ENCODE measurements around the gene ACTR5. TPM values are rescaled to one million over a fixed set of nuclear protein-coding genes. Genes with fewer than 3 reads are reported as not detected.

ACTR5 gene
- total RNA-seq, 5 donors from 2014 or later (not counting 1 experiment from before 2014, with no cell fraction given) = 15.8 to 20.1 (median 18.8) TPM

DNA sequence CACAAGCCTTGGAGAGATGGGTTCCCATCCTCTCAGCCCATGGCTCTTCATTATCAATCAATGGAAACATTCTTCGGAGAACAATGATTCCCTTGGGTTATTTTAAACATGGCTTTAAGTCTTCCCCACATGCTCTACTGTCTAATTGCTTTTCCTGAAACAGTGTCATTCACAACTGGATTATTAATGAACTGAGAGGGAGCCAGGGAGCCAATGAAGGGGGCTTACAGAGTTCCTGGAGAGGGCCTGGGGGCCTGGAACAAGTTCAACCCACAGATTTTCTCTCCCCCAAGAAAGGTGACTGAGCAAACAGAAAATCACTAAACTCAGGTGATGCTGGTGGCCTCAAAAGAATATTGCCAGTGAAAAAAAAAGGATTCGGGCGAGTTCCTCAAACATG lies 56.0 kb downstream of the ACTR5 start:
- Histone ChIP-seq H3K4me1 (ENCODE audit: control insufficient read depth in 1 of 2, extremely low read depth in 1 of 2, insufficient read depth in 2 of 2, low read length in 2 of 2) (peaks cover 24 to 55% of the 10 kb centered on the region in 2 experiments), H3K4me3 (ENCODE audit: control insufficient read depth in 1 of 2, extremely low read depth in 1 of 2, low read length in 1 of 2) (peak overlapping the region in 1 of 2 donors; percentile 86), H3K9me3 (no peaks in the 10 kb centered on the region), H3K27ac (ENCODE audit: low read length) (peak overlapping the region; percentile 99), H3K36me3 (ENCODE audit: control insufficient read depth in 2 of 2, extremely low read depth in 1 of 2, insufficient read depth in 1 of 2, low read length in 1 of 2) (peaks cover 0 to 1% of the 10 kb centered on the region in 2 donors), H3K27me3 (replicated peaks in 1 of 2; ENCODE audit: control insufficient read depth in 2 of 2, extremely low read depth in 1 of 2, insufficient read depth in 2 of 2, low read length in 1 of 2) (no peaks in the 10 kb centered on the region)
- ChIA-PET POLR2A (interaction anchor here (0.6 to 0.7 kb wide), 2 partner anchors 32 to 129 kb away, joined by 3 to 5 read pairs; no protein-coding TSS in a partner anchor), CTCF (interaction anchor here in 1 of 2 donors (0.6 to 1.1 kb wide), 2 partner anchors 88 to 89 kb away, joined by 3 to 4 read pairs; no protein-coding TSS in a partner anchor)
- peaks cover 8% of the 10 kb centered on the region for H3K36me3 Mint-ChIP-seq
- no CpG with 5 or more reads among the region's 3 CpGs for WGBS (ENCODE audit: insufficient coverage)
- DNase-seq (no peak), ATAC-seq (replicated peaks in 1 of 4) (no peak)
- H3K4me3 Mint-ChIP-seq = peak overlapping the region; percentile 34 to 91 (median 88)
- peak overlapping the region; percentile 97 for H3K27ac Mint-ChIP-seq
- H3K4me1 Mint-ChIP-seq = peaks cover 46 to 51% (median 47%) of the 10 kb centered on the region in 3 donors
- H3K9me3 Mint-ChIP-seq = no peaks in the 10 kb centered on the region
- H3K27me3 Mint-ChIP-seq = no peaks in the 10 kb centered on the region

GRCh38 chr20:38804682-38805501 lies 56.6 kb downstream of the ACTR5 start:
- ChIA-PET POLR2A (interaction anchor here (0.6 to 1.4 kb wide), 8 partner anchors 20 to 71 kb away, joined by 3 to 17 read pairs (median 4); partner anchors contain the start of gene ACTR5 (in 1 of the 2)), CTCF (interaction anchor here in 1 of 2 donors (0.6 to 1.3 kb wide), 8 partner anchors 15 to 332 kb away, joined by 3 to 5 read pairs (median 4); partner anchors contain the start of gene RALGAPB)
- peaks cover 9% of the 10 kb centered on the region for H3K36me3 Mint-ChIP-seq
- H3K27ac Mint-ChIP-seq = peak overlapping the region; percentile 97
- H3K36me3 ChIP-seq (ENCODE audit: control insufficient read depth in 2 of 2, extremely low read depth in 1 of 2, insufficient read depth in 1 of 2, low read length in 1 of 2) = peaks cover 0 to 7% of the 10 kb centered on the region in 2 donors
- H3K4me1 ChIP-seq (ENCODE audit: control insufficient read depth in 1 of 2, extremely low read depth in 1 of 2, insufficient read depth in 2 of 2, low read length in 2 of 2) = peaks cover 23 to 54% of the 10 kb centered on the region in 2 experiments
- peak overlapping the region; percentile 99 for H3K27ac ChIP-seq (ENCODE audit: low read length)
- H3K4me3 Mint-ChIP-seq = peak overlapping the region; percentile 88 to 91 (median 91)
- DNase-seq = peak; percentile 51 to 93 (median 84)
- H3K27me3 Mint-ChIP-seq = no peaks in the 10 kb centered on the region
- peak overlapping the region; percentile 86 to 99 for H3K4me3 ChIP-seq (ENCODE audit: control insufficient read depth in 1 of 2, extremely low read depth in 1 of 2, low read length in 1 of 2)
- H3K9me3 ChIP-seq = no peaks in the 10 kb centered on the region
- WGBS (ENCODE audit: insufficient coverage) = 4% methylated on average over 17 of the region's 18 CpGs
- H3K27me3 ChIP-seq (replicated peaks in 1 of 2; ENCODE audit: control insufficient read depth in 2 of 2, extremely low read depth in 1 of 2, insufficient read depth in 2 of 2, low read length in 1 of 2) = no peaks in the 10 kb centered on the region
- peaks cover 48 to 52% (median 49%) of the 10 kb centered on the region in 3 donors for H3K4me1 Mint-ChIP-seq
- no peaks in the 10 kb centered on the region for H3K9me3 Mint-ChIP-seq
- ATAC-seq (replicated peaks in 1 of 4) = peak; percentile 76 to 84 (median 80)

DNA sequence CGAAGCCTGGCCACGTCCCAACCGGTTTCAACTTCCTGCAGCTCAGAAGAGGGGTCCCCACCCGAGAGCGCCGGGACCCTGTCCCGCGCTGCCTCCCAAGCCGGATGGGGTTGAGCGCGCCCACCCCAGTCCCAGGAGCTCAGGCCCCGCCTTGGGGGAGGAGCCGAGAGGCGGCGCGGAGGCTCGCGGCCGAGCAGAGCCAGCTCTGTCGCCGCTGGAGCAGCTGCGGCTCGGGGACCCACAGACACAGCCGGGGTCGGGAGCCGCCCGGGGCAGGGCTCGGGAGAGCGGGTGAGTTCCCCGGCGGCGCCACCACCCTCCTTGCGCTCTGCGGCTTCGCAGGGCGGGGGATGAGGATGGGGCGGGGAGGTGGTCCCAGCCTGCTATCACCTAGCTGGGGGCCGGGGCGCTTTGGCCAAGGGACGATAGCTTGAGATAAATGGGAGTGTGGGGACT lies 57.3 kb downstream of the ACTR5 start, which contains the start of gene PPP1R16B:
Gene PPP1R16B, plus strand, starts transcription at position 196 of the 456 bp plus-strand sequence. CDS start 30,229 bp downstream, outside the sequence.
- peak within 1 kb of the TSS; percentile 86 to 99 for H3K4me3 ChIP-seq (ENCODE audit: control insufficient read depth in 1 of 2, extremely low read depth in 1 of 2, low read length in 1 of 2)
- POLR2A ChIA-PET = interaction anchor here (0.6 to 1.4 kb wide), 9 partner anchors 11 to 111 kb away, joined by 3 to 17 read pairs (median 5); partner anchors contain the start of gene ACTR5 (in 1 of the 2)
- peak; percentile 66 to 75 (median 72) for ATAC-seq (replicated peaks in 1 of 4)
- H3K4me1 Mint-ChIP-seq = peaks cover 54 to 56% (median 56%) of the 10 kb centered on the region in 3 donors
- H3K9me3 ChIP-seq = no peaks in the 10 kb centered on the region
- peak; percentile 64 to 86 (median 79) for DNase-seq
- no peaks in the 10 kb centered on the region for H3K27me3 ChIP-seq (replicated peaks in 1 of 2; ENCODE audit: control insufficient read depth in 2 of 2, extremely low read depth in 1 of 2, insufficient read depth in 2 of 2, low read length in 1 of 2)
- peak within 1 kb of the TSS; percentile 88 to 91 (median 91) for H3K4me3 Mint-ChIP-seq
- H3K27ac Mint-ChIP-seq = peak within 1 kb of the TSS; percentile 97
- no peaks in the 10 kb centered on the region for H3K27me3 Mint-ChIP-seq
- H3K36me3 Mint-ChIP-seq = peaks cover 16% of the 10 kb centered on the region
- CTCF ChIA-PET = interaction anchor here in 1 of 2 donors (1.0 to 1.3 kb wide), 7 partner anchors 16 to 333 kb away, joined by 3 to 5 read pairs (median 4); partner anchors contain the start of gene RALGAPB
- WGBS (ENCODE audit: insufficient coverage) = 0% methylated on average over 36 of the region's 40 CpGs
- H3K27ac ChIP-seq (ENCODE audit: low read length) = peak within 1 kb of the TSS; percentile 99
- H3K36me3 ChIP-seq (ENCODE audit: control insufficient read depth in 2 of 2, extremely low read depth in 1 of 2, insufficient read depth in 1 of 2, low read length in 1 of 2) = peaks cover 0 to 12% of the 10 kb centered on the region in 2 donors
- H3K4me1 ChIP-seq (ENCODE audit: control insufficient read depth in 1 of 2, extremely low read depth in 1 of 2, insufficient read depth in 2 of 2, low read length in 2 of 2) = peaks cover 27 to 59% of the 10 kb centered on the region in 2 experiments
- no peaks in the 10 kb centered on the region for H3K9me3 Mint-ChIP-seq

DNA sequence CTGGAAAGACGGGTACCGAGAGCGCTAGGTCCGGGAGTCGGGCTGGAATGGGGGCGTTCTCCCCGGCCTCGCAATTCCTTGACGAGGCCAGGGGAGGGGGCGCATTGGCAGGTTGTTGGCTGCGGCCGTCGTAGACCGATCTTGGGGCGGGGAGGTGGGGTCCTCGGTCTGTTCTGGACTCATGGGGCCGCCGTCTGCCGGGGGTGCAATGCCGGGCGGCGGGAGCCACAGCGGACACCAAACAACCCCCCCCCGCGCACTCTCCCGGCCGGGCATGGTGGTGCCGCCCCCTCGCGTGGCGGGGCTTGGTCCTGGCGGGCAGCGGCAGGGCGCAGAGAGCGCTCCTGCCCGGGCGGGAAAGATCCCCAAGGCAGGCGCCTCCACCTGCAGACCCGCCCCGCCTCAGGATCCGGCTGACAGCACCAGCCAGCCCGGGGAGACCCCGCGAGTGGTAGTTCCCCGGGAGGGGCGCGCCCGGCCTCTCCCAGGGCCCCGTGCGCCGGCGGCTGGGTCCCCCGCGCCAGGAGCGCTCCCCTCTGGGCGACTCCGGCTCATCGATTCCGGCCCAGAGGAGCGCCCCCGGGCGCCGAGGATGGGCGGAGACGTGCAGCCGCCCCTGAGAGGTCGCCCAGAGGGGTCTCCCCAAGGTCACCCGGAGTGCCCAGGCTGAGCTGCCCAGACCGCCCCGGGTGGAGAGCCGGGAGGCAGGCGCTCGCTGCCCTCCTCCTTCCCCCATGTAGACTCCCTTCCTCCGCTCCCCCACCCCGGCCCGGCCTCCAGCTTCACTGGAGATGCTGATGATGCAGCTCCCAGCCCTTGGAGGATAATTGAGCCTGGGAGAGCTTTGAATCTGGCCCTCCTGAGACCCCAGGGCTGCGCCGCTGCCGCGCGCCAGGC lies 57.9 kb downstream of the ACTR5 start:
- ATAC-seq (replicated peaks in 1 of 4) = peak; percentile 12 to 18 (median 15)
- H3K36me3 Mint-ChIP-seq = peaks cover 21% of the 10 kb centered on the region
- Histone ChIP-seq H3K27me3 (replicated peaks in 1 of 2; ENCODE audit: control insufficient read depth in 2 of 2, extremely low read depth in 1 of 2, insufficient read depth in 2 of 2, low read length in 1 of 2) (no peaks in the 10 kb centered on the region), H3K27ac (ENCODE audit: low read length) (peak overlapping the region; percentile 99), H3K9me3 (no peaks in the 10 kb centered on the region), H3K4me1 (ENCODE audit: control insufficient read depth in 1 of 2, extremely low read depth in 1 of 2, insufficient read depth in 2 of 2, low read length in 2 of 2) (peaks cover 28 to 66% of the 10 kb centered on the region in 2 experiments), H3K4me3 (ENCODE audit: control insufficient read depth in 1 of 2, extremely low read depth in 1 of 2, low read length in 1 of 2) (peak overlapping the region; percentile 86 to 99), H3K36me3 (ENCODE audit: control insufficient read depth in 2 of 2, extremely low read depth in 1 of 2, insufficient read depth in 1 of 2, low read length in 1 of 2) (peaks cover 0 to 18% of the 10 kb centered on the region in 2 donors)
- DNase-seq = peak; percentile 11 to 64 (median 44)
- H3K4me1 Mint-ChIP-seq = peaks cover 61 to 62% (median 62%) of the 10 kb centered on the region in 3 donors
- no peaks in the 10 kb centered on the region for H3K9me3 Mint-ChIP-seq
- WGBS (ENCODE audit: insufficient coverage) = 0% methylated on average over 52 of the region's 81 CpGs
- CTCF ChIA-PET = interaction anchor here (0.6 to 1.5 kb wide), 15 partner anchors 10 to 1821 kb away, joined by 3 to 6 read pairs (median 4); partner anchors contain the start of gene RALGAPB (in 1 of the 2)
- peak overlapping the region; percentile 88 to 91 (median 91) for H3K4me3 Mint-ChIP-seq
- no peaks in the 10 kb centered on the region for H3K27me3 Mint-ChIP-seq
- POLR2A ChIA-PET = interaction anchor here (0.6 to 2.3 kb wide), 21 partner anchors 10 to 333 kb away, joined by 3 to 17 read pairs (median 5); partner anchors contain the start of gene ACTR5 (in 1 of the 2)
- H3K27ac Mint-ChIP-seq = peak overlapping the region; percentile 97

- Mint-ChIP-seq H3K4me1 (peaks cover 70% of the 10 kb centered on the region in 3 donors), H3K36me3 (peaks cover 27% of the 10 kb centered on the region), H3K9me3 (no peaks in the 10 kb centered on the region), H3K4me3 (peak overlapping the region; percentile 84 to 91 (median 84)), H3K27ac (peak overlapping the region; percentile 84 to 88), H3K27me3 (no peaks in the 10 kb centered on the region)
- no peaks in the 10 kb centered on the region for H3K9me3 ChIP-seq
- CTCF ChIA-PET = interaction anchor here (0.6 to 1.5 kb wide), 13 partner anchors 9 to 1822 kb away, joined by 3 to 6 read pairs (median 3); partner anchors contain the start of gene DHX35 (in 1 of the 2)
- H3K4me1 ChIP-seq (ENCODE audit: control insufficient read depth in 1 of 2, extremely low read depth in 1 of 2, insufficient read depth in 2 of 2, low read length in 2 of 2) = peaks cover 28 to 73% of the 10 kb centered on the region in 2 experiments
- peak; percentile 10 to 66 (median 48) for DNase-seq
- POLR2A ChIA-PET = interaction anchor here (0.5 to 2.3 kb wide), 16 partner anchors 9 to 333 kb away, joined by 3 to 17 read pairs (median 4); partner anchors contain the start of gene ACTR5 (in 1 of the 2)
- H3K27ac ChIP-seq (ENCODE audit: low read length) = peak overlapping the region; percentile 76
- H3K4me3 ChIP-seq (ENCODE audit: control insufficient read depth in 1 of 2, extremely low read depth in 1 of 2, low read length in 1 of 2) = peak overlapping the region; percentile 86 to 99
- no peaks in the 10 kb centered on the region for H3K27me3 ChIP-seq (replicated peaks in 1 of 2; ENCODE audit: control insufficient read depth in 2 of 2, extremely low read depth in 1 of 2, insufficient read depth in 2 of 2, low read length in 1 of 2)
- peaks cover 0 to 23% of the 10 kb centered on the region in 2 donors for H3K36me3 ChIP-seq (ENCODE audit: control insufficient read depth in 2 of 2, extremely low read depth in 1 of 2, insufficient read depth in 1 of 2, low read length in 1 of 2)
- WGBS (ENCODE audit: insufficient coverage) = 3% methylated on average over 30 of the region's 32 CpGs
- peak in 2 of 4 experiments; percentile 3 to 4 for ATAC-seq (replicated peaks in 1 of 4)
Measured at GRCh38 chr20:38806855-38807655, 58.8 kb downstream of the ACTR5 start.

Measured in T-cell (primary cell).